ENCODE data around the gene YY1AP1.
"Not testable (repeated sequence)": the region's sequence is repeated elsewhere in the genome, so short reads cannot be mapped to it uniquely, and the experiment has no call there.

The YY1AP1 gene

GRCh38 chr1:155636397-155637153 lies 52.0 kb downstream of the YY1AP1 start (continued):
- no peak for TF ChIP-seq TSHZ2 (CRISPR knock-in tag; IDR thresholded peaks at IDR 0.05)
- TF ChIP-seq OSR1 (CRISPR knock-in tag; IDR thresholded peaks at IDR 0.05) = no peak
- no peak for TF ChIP-seq PPARA (CRISPR knock-in tag; IDR thresholded peaks at IDR 0.05; ENCODE audit: borderline replicate concordance)
- no peak for TF ChIP-seq ARNTL (CRISPR knock-in tag; IDR thresholded peaks at IDR 0.05; ENCODE audit: borderline replicate concordance, low read depth)
- no peak for TF ChIP-seq BACH2 (CRISPR knock-in tag; IDR thresholded peaks at IDR 0.05; ENCODE audit: borderline replicate concordance)
- TF ChIP-seq PATZ1 (CRISPR knock-in tag; IDR thresholded peaks at IDR 0.05; ENCODE audit: borderline replicate concordance) = no peak
- TF ChIP-seq TCF4 (CRISPR knock-in tag; IDR thresholded peaks at IDR 0.05; ENCODE audit: borderline replicate concordance) = no peak

GRCh38 chr1:155626428-155626827 lies 62.1 kb downstream of the YY1AP1 start:
- not testable (repeated sequence) for ATAC-seq

GRCh38 chr1:155623357-155623756 lies 65.2 kb downstream of the YY1AP1 start:
- no peak for ATAC-seq

GRCh38 chr1:155622191-155622590 lies 66.4 kb downstream of the YY1AP1 start:
- no peak for ATAC-seq
- TF ChIP-seq SNAI2 (CRISPR knock-in tag; IDR thresholded peaks at IDR 0.05) (no peak), ISL1 (CRISPR knock-in tag; IDR thresholded peaks at IDR 0.05) (no peak), ARNTL (CRISPR knock-in tag; IDR thresholded peaks at IDR 0.05; ENCODE audit: borderline replicate concordance, low read depth) (no peak), TSHZ2 (CRISPR knock-in tag; IDR thresholded peaks at IDR 0.05) (no peak), GLIS3 (CRISPR knock-in tag; IDR thresholded peaks at IDR 0.05) (no peak), ZFP30 (CRISPR knock-in tag; IDR thresholded peaks at IDR 0.05) (no peak), ZC3H10 (CRISPR knock-in tag; IDR thresholded peaks at IDR 0.05) (no peak), ZNF565 (CRISPR knock-in tag; conservative IDR thresholded peaks at IDR 0.05; ENCODE audit: low read depth) (no peak), ZFP3 (CRISPR knock-in tag; IDR thresholded peaks at IDR 0.05) (no peak), PPARA (CRISPR knock-in tag; IDR thresholded peaks at IDR 0.05; ENCODE audit: borderline replicate concordance) (no peak), BACH2 (CRISPR knock-in tag; IDR thresholded peaks at IDR 0.05; ENCODE audit: borderline replicate concordance) (no peak)

More at GRCh38 chr1:155623357-155623756, 65.2 kb downstream of the YY1AP1 start:
- no peak for TF ChIP-seq ZC3H10 (CRISPR knock-in tag; IDR thresholded peaks at IDR 0.05)
- TF ChIP-seq TOX (CRISPR knock-in tag; IDR thresholded peaks at IDR 0.05; ENCODE audit: borderline replicate concordance) = no peak
- TF ChIP-seq PPARA (CRISPR knock-in tag; IDR thresholded peaks at IDR 0.05; ENCODE audit: borderline replicate concordance) = no peak
- TF ChIP-seq ZNF8 (CRISPR knock-in tag; IDR thresholded peaks at IDR 0.05) = no peak
- no peak for TF ChIP-seq ESRRG (CRISPR knock-in tag; IDR thresholded peaks at IDR 0.05)
- no peak for TF ChIP-seq ZFP3 (CRISPR knock-in tag; IDR thresholded peaks at IDR 0.05)
- no peak for TF ChIP-seq TSHZ2 (CRISPR knock-in tag; IDR thresholded peaks at IDR 0.05)
- TF ChIP-seq ARNTL (CRISPR knock-in tag; IDR thresholded peaks at IDR 0.05; ENCODE audit: borderline replicate concordance, low read depth) = no peak
- TF ChIP-seq ZNF565 (CRISPR knock-in tag; conservative IDR thresholded peaks at IDR 0.05; ENCODE audit: low read depth) = no peak
- no peak for TF ChIP-seq CREB5 (CRISPR knock-in tag; IDR thresholded peaks at IDR 0.05; ENCODE audit: low read depth)
- TF ChIP-seq OSR1 (CRISPR knock-in tag; IDR thresholded peaks at IDR 0.05) = no peak

Data from SK-N-SH treated with all-trans-retinoic acid at 6 μM for 48 hours (cell line).